ENCODE measurements around the gene APBB2.

APBB2 gene

DNA sequence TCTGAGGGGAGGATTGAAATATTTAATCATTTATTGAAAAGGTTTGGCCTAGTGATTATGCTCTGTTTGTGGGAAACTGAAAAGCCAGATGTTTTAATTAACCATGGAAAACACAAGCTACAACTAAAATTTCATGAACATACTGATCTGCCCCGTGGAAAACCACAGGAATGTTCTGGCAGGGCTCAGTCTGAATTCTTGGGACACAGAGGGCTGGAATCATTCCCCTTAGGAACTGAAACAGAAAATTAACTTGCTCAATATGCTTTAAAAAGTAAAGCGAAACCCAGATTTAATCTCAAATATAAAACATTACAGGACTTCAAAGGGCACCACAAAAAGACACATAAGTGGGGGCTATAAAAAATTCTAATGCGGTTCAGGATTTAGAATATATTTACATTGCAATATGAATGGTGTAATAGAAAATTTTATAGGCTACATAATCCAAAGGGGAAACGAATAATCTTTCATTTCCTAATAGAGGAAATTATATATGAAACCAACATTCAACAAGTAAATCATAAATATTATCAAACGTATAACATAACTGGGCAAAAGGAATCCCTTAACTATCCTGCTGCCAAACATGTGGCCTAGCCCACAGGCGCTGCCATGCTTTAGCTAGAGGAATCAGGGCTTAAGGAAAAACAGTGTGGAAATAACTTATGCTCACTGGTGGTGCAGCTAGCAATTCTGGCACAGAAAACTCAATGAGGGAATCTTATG, 70.9 kb downstream of the APBB2 start:
- Histone ChIP-seq H3K9me3 (no peaks in the 10 kb centered on the region), H3K27ac (no peak overlapping the region), H3K4me1 (ENCODE audit: control insufficient read depth in 1 of 2, insufficient read depth in 1 of 2, low read depth in 1 of 2, low read length in 1 of 2) (no peaks in the 10 kb centered on the region), H3K36me3 (no peaks in the 10 kb centered on the region), H3K27me3 (peaks cover 5% of the 10 kb centered on the region), H3K4me3 (ENCODE audit: low read depth in 1 of 2, low read length in 1 of 2) (no peak overlapping the region)
- TF ChIP-seq, protein P1, sequence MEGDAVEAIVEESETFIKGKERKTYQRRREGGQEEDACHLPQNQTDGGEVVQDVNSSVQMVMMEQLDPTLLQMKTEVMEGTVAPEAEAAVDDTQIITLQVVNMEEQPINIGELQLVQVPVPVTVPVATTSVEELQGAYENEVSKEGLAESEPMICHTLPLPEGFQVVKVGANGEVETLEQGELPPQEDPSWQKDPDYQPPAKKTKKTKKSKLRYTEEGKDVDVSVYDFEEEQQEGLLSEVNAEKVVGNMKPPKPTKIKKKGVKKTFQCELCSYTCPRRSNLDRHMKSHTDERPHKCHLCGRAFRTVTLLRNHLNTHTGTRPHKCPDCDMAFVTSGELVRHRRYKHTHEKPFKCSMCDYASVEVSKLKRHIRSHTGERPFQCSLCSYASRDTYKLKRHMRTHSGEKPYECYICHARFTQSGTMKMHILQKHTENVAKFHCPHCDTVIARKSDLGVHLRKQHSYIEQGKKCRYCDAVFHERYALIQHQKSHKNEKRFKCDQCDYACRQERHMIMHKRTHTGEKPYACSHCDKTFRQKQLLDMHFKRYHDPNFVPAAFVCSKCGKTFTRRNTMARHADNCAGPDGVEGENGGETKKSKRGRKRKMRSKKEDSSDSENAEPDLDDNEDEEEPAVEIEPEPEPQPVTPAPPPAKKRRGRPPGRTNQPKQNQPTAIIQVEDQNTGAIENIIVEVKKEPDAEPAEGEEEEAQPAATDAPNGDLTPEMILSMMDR (IDR thresholded peaks at IDR 0.05), result no peak

DNA sequence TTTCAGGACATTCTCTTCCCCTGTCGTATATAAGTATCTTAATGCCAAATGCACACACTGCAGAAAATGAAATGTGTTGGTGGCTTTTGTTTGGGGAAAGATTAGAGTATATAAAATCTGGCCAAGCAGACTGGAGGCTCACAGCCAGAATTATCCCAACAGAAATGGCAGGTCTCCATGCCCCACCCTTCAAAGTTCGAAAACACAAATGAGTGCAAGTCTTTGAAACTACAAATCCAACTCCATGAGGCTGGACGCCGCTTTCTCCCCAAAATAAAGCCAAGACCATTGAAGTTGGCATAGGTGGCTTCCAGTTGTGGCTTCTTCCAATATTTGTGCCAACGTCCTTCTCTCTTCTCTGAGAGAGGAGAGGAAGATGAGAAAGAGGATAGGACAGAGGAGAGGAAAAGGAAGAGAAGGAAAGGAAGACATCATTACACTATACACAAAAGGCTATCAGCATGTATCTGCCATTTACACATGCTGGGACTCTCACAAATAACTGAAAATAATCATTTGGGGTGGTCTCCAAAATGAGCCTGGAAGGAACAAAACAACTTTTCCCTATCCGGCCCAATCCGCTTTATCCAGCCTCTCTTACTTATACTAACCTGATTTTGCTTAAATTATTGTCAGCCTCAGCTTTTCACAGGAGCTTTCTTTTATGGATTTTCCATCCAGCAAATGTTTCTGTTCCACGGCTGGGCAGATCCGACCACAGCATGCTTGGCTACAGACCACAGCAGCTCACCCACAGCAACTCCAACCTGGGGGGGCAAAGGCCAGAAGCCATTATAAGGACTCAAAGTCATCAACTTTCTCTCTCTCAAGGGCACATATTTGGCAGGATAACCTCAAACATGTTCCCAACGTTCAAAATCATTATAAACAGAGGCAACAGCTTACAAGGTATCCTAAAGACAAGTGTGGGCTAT, 71.7 kb downstream of the APBB2 start:
- TF ChIP-seq, protein P1 (IDR thresholded peaks at IDR 0.05), result no peak
- Histone ChIP-seq H3K4me3 (ENCODE audit: low read depth in 1 of 2, low read length in 1 of 2) (no peak overlapping the region), H3K4me1 (ENCODE audit: control insufficient read depth in 1 of 2, insufficient read depth in 1 of 2, low read depth in 1 of 2, low read length in 1 of 2) (no peaks in the 10 kb centered on the region), H3K36me3 (no peaks in the 10 kb centered on the region), H3K27ac (no peak overlapping the region), H3K27me3 (peaks cover 5% of the 10 kb centered on the region), H3K9me3 (no peaks in the 10 kb centered on the region)

DNA sequence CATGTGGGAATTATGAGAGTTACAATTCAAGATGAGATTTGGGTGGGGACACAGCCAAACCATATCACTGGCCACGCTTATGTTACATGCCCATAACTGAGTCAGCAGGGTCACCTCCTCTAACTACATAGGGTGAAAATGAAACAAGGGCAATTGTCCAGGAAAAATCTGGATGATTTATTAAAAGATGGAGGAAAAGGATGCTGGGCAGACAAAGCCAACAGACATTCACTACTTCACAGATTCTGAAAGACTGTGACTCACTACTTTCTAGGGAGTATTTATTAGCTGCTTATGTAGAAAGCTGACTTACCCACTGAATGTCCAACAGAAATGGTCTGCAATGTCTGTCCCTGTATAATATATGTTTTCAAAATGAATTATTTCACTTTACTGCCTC, 72.4 kb downstream of the APBB2 start:
- no peak overlapping the region for H3K27ac ChIP-seq
- H3K4me3 ChIP-seq (ENCODE audit: low read depth in 1 of 2, low read length in 1 of 2), result no peak overlapping the region
- TF ChIP-seq, protein P1 (IDR thresholded peaks at IDR 0.05), result no peak
- H3K9me3 ChIP-seq, result no peaks in the 10 kb centered on the region
- no peaks in the 10 kb centered on the region for H3K36me3 ChIP-seq
- H3K27me3 ChIP-seq, result peaks cover 4% of the 10 kb centered on the region
- no peaks in the 10 kb centered on the region for H3K4me1 ChIP-seq (ENCODE audit: control insufficient read depth in 1 of 2, insufficient read depth in 1 of 2, low read depth in 1 of 2, low read length in 1 of 2)

DNA sequence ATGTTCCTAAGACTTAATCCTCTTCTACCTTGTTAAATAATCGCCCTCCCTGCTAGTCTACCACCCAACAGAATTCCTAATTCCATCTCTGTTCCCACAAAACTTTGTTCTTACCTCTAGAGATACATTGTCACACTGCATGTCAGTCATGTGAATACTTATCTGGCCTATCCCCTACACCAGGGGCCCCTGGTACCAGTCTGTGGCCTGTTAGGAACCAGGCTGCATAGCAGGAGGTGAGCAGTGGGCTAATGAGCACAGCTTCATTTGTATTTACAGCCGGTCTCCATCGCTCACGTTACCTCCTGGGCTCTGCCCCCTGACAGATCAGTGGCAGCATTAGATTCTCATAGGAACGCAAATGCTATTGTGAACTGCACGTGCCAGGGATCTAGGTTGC, 73.9 kb downstream of the APBB2 start:
- H3K27me3 ChIP-seq, result no peaks in the 10 kb centered on the region
- H3K36me3 ChIP-seq, result no peaks in the 10 kb centered on the region
- H3K27ac ChIP-seq, result no peak overlapping the region
- H3K4me1 ChIP-seq (ENCODE audit: control insufficient read depth in 1 of 2, insufficient read depth in 1 of 2, low read depth in 1 of 2, low read length in 1 of 2), result no peaks in the 10 kb centered on the region
- no peak overlapping the region for H3K4me3 ChIP-seq (ENCODE audit: low read depth in 1 of 2, low read length in 1 of 2)
- TF ChIP-seq, protein P1 (IDR thresholded peaks at IDR 0.05), result no peak
- no peaks in the 10 kb centered on the region for H3K9me3 ChIP-seq

DNA sequence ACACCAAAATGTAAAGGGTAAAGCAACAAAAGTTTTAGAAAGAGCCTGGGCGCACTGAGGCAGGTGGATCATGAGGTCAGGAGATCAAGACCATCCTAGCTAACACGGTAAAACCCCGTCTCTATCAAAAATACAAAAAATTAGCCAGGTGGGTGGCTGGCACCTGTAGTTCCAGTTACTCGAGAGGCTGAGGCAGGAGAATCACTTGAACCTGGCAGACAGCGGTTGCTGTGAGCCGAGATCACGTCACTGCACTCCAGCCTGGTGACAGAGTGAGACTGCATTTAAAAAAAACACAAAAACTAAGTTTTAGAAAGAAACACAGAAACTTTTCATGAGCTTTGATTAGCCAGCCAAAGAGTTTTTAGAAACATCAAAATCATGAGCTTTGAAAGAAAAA, 76.5 kb downstream of the APBB2 start:
- no peak overlapping the region for H3K4me3 ChIP-seq (ENCODE audit: low read depth in 1 of 2, low read length in 1 of 2)
- no peaks in the 10 kb centered on the region for H3K9me3 ChIP-seq
- TF ChIP-seq, protein P1 (IDR thresholded peaks at IDR 0.05), result no peak
- H3K27ac ChIP-seq, result no peak overlapping the region
- no peaks in the 10 kb centered on the region for H3K4me1 ChIP-seq (ENCODE audit: control insufficient read depth in 1 of 2, insufficient read depth in 1 of 2, low read depth in 1 of 2, low read length in 1 of 2)
- H3K36me3 ChIP-seq, result no peaks in the 10 kb centered on the region
- no peaks in the 10 kb centered on the region for H3K27me3 ChIP-seq

Data from neutrophil (primary cell).